Stimulated activated naive CD8-positive, alpha-beta T cell treated with anti-CD3 and anti-CD28 coated beads, Interleukin-15, amount 100 ng/mL, for 72 hours (primary cell): ENCODE results near the gene PRIMA1.
A peak's percentile ranks its signal among the peaks of the same experiment; 100 is the strongest.

ENCODE experiments used
- ATAC-seq: fragments of 150-1000 bp; cut with Tn5 transposase; 2 replicates; pipeline ENCODE4 v1.10.0; 2021; ENCODE audit warnings: mild to moderate bottlenecking, moderate library complexity
- DNase-seq, 2 donors: peaks; one replicate each; pipeline ENCODE4 v3.0.0; 2021 to 2022
- H3K27ac Mint-ChIP-seq, 2 donors: one replicate each; pipeline ENCODE4 v1.8.0; 2022; ENCODE audit warnings: mild to moderate bottlenecking in 2 of 2, mixed read lengths in 2 of 2, moderate library complexity in 2 of 2
- H3K27me3 Mint-ChIP-seq: one replicate; pipeline ENCODE4 v1.8.0; 2022; ENCODE audit warnings: mixed read lengths
- H3K4me1 Mint-ChIP-seq: one replicate; pipeline ENCODE4 v1.8.0; 2022; ENCODE audit warnings: mild to moderate bottlenecking, mixed read lengths
- H3K4me3 Mint-ChIP-seq, 2 donors: one replicate each; pipeline ENCODE4 v1.8.0; 2022; ENCODE audit warnings: mild to moderate bottlenecking in 2 of 2, mixed read lengths in 2 of 2, moderate library complexity in 1 of 2
- H3K9me3 Mint-ChIP-seq, 2 donors: one replicate each; pipeline ENCODE4 v1.8.0; 2022; ENCODE audit warnings: mixed read lengths in 2 of 2

PRIMA1 gene

GRCh38 chr14:93733231-93733630 lies 55.1 kb downstream of the PRIMA1 start:
- no peak for ATAC-seq
- no peak overlapping the region for H3K27ac Mint-ChIP-seq

GRCh38 chr14:93732524-93732923 lies 55.8 kb downstream of the PRIMA1 start:
- Mint-ChIP-seq H3K4me1 (no peaks in the 10 kb centered on the region), H3K4me3 (no peak overlapping the region), H3K9me3 (no peaks in the 10 kb centered on the region), H3K27ac (no peak overlapping the region), H3K27me3 (peaks cover 9% of the 10 kb centered on the region)
- no peak for ATAC-seq
- DNase-seq, result no peak

More at GRCh38 chr14:93733231-93733630, 55.1 kb downstream of the PRIMA1 start:
- no peaks in the 10 kb centered on the region for H3K4me1 Mint-ChIP-seq
- no peaks in the 10 kb centered on the region for H3K9me3 Mint-ChIP-seq
- H3K27me3 Mint-ChIP-seq, result peaks cover 10% of the 10 kb centered on the region
- no peak overlapping the region for H3K4me3 Mint-ChIP-seq
- no peak for DNase-seq

DNA sequence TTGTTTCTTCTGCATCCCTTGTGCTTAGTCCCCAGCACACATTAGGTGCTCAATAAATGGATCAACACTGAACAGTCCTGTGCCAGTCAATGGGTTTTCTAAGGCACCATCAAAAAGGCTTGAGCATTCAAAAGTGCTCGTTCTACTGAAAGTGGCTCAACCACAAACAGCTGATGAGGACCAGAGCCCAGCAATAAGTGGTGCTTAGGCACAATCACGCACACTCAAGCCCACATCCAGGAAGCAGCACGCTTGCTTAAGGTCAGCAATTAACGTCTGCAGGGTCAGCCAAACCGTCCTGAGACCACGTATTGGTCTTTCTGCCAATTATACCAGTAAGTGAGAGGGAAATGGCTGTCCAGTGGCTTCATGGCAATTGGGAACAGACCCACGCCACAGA lies 56.5 kb downstream of the PRIMA1 start:
- Mint-ChIP-seq H3K27me3 (peaks cover 1% of the 10 kb centered on the region), H3K27ac (no peak overlapping the region), H3K4me1 (no peaks in the 10 kb centered on the region), H3K4me3 (no peak overlapping the region), H3K9me3 (no peaks in the 10 kb centered on the region)
- no peak for ATAC-seq
- no peak for DNase-seq

GRCh38 chr14:93729993-93730392 lies 58.3 kb downstream of the PRIMA1 start:
- Mint-ChIP-seq H3K27me3 (no peaks in the 10 kb centered on the region), H3K4me1 (no peaks in the 10 kb centered on the region)
- no peak for DNase-seq

GRCh38 chr14:93728651-93729016 lies 59.7 kb downstream of the PRIMA1 start:
- ATAC-seq (no peak), DNase-seq (no peak)
- Mint-ChIP-seq H3K4me3 (no peak overlapping the region), H3K27me3 (no peaks in the 10 kb centered on the region), H3K4me1 (no peaks in the 10 kb centered on the region), H3K27ac (no peak overlapping the region), H3K9me3 (no peaks in the 10 kb centered on the region)

More at GRCh38 chr14:93729993-93730392, 58.3 kb downstream of the PRIMA1 start:
- Mint-ChIP-seq H3K4me3 (no peak overlapping the region), H3K9me3 (no peaks in the 10 kb centered on the region), H3K27ac (peak overlapping the region in 1 of 2 donors; percentile 42)
- ATAC-seq, result no peak

DNA sequence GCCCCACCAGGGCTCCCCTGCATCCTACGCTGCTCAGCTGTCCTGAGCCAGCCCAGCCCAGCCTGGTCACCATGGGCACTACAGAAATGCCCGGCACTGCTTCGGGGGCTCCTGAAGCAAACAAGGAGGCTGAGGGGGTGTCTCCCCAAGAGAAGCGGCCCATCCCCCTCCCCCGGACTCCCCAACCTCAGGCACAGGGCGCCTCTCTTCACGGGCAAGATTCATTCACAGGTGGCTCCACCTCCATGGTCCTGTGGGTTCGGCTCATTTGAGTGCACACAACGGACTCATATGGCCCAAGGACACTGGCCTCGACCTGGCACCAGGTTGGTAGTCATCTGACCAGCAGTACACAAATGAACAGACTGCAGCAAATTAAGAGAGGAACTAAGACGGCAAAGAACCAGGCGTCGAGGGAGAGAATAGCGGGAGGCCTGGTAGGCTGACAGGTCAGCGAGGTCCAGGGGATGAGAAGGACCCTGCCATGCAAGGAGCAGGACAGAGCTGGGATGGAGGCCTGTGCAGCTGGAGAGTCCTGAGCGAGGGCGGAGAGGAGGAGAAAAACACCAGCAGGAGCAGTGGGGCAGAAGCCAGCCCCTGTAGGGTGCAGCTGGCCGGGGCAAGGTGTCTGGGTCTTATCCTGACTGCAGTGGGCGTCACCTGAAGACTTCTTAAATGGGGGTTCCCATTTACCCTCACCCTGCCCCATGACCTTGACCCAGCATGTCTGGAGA lies 60.2 kb downstream of the PRIMA1 start:
- no peaks in the 10 kb centered on the region for H3K4me1 Mint-ChIP-seq
- DNase-seq (no peak), ATAC-seq (no peak)
- no peaks in the 10 kb centered on the region for H3K27me3 Mint-ChIP-seq
- H3K4me3 Mint-ChIP-seq, result no peak overlapping the region
- H3K9me3 Mint-ChIP-seq, result no peaks in the 10 kb centered on the region
- no peak overlapping the region for H3K27ac Mint-ChIP-seq

- no peaks in the 10 kb centered on the region for H3K27me3 Mint-ChIP-seq
- no peak overlapping the region for H3K27ac Mint-ChIP-seq
- no peak overlapping the region for H3K4me3 Mint-ChIP-seq
- DNase-seq, result no peak
- H3K4me1 Mint-ChIP-seq, result no peaks in the 10 kb centered on the region
- ATAC-seq, result no peak
- H3K9me3 Mint-ChIP-seq, result peaks cover 0 to 5% of the 10 kb centered on the region in 2 donors
Observed at GRCh38 chr14:93727039-93727740, 61.1 kb downstream of the PRIMA1 start.

DNA sequence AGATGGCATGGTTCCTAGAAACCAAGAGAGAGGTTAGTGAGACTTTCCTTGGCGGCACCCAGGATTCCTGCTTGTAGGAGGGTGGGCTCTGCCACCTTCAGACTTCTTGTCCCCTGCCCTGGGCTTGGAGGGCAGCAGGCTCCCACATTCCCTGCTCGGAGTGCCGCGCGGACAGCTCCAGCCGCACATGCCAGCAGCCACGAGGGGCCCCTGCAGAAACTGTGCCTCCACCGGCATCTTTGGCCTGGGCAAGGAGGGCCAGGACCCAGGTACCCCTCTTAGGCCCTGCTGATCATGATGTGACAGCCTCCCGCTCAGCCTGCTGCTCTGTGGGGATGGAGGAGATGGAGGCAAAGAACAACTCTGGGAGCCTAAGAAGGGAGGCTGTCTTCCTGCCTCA lies 62.3 kb downstream of the PRIMA1 start:
- Mint-ChIP-seq H3K4me3 (no peak overlapping the region), H3K27me3 (no peaks in the 10 kb centered on the region), H3K4me1 (no peaks in the 10 kb centered on the region), H3K9me3 (peaks cover 4 to 5% of the 10 kb centered on the region in 2 donors), H3K27ac (no peak overlapping the region)
- ATAC-seq (no peak), DNase-seq (no peak)

- no peak for ATAC-seq
- Mint-ChIP-seq H3K27ac (no peak overlapping the region), H3K27me3 (no peaks in the 10 kb centered on the region), H3K4me3 (no peak overlapping the region), H3K9me3 (peaks cover 4 to 5% of the 10 kb centered on the region in 2 donors), H3K4me1 (no peaks in the 10 kb centered on the region)
- DNase-seq, result no peak
Observed at GRCh38 chr14:93725002-93725582, 63.2 kb downstream of the PRIMA1 start.

DNA sequence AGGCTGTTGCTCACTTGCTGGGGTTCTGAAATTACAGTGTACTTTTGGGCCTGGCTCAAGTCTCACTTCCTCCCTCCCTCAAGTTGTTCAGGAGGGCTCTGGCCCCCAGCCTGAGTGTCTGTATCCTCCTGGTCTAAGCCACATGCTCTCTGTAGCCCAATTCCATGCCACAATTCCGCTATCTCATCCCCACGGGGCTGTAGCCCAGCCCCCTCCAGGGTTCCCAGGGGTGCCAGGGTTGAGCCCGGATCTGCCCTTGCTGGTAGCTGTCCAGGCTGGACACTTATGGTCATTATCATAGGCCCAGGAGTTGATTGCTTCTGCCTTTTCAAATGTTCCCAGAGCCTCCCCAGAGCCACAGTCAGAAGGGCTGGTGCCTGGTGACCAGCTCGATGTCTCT lies 65.3 kb downstream of the PRIMA1 start:
- ATAC-seq, result no peak
- no peak for DNase-seq
- no peaks in the 10 kb centered on the region for H3K4me1 Mint-ChIP-seq
- H3K27me3 Mint-ChIP-seq, result no peaks in the 10 kb centered on the region
- no peak overlapping the region for H3K27ac Mint-ChIP-seq
- peaks cover 4 to 5% of the 10 kb centered on the region in 2 donors for H3K9me3 Mint-ChIP-seq
- no peak overlapping the region for H3K4me3 Mint-ChIP-seq

DNA sequence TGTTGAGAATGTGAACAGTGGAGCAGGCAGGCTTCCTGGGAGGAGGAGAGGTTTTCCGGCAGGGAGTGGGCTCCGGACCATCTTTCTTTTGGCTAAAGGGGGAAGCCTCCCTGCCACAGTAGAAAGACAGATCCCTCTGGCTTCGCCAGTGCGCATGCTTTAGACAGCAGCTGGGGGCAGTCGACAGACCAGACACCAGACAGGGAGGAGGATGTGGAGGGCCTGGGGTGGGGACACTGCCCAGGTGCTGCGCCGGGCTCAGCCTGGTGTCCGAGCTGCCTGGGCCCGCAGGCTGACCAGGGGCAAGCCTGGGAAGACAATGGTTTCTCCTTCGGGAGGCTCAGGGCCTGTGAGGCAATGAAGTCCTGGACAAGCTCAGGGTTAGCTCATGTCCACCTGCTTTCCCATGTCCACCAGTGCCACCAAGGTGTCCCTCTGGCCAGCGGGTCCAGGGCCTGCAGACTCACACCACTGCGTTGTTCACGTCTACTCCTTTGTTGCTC lies 67.3 kb downstream of the PRIMA1 start:
- H3K4me1 Mint-ChIP-seq, result no peaks in the 10 kb centered on the region

DNA sequence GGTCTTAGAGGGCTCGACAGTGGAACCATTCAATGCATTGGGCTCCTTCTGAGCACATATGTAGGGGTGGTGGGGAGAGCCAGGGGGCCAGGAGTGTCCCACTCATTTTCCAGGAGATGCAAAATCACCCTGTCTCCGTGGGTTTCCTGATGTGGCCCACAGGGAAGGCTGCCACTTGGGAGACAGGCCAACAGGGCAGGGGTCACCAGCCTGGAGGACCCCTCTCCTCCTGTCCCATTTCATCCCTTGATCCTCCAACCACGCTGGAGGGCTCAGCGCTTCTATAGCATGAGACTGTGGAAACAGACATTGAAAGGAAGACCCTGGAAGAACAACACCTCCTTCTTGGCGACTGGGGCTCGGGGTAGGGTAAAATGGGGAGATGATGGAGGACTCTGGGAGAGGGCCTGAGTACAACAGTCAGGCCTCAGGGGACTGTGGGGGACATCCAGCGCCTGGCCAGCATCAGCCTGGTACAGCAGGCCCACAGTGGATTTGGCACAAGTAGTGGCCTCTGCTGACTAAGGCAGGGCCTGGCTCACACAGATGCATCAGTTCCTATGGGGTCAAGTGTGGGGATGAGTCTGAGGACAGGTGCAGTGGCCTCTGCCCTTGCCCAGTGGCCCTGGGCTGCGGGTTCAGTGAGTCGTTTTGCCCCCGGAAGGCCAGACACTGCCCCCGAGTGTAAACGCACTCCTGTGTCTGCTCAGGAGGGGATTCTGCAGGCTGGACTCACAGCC lies 68.0 kb downstream of the PRIMA1 start:
- Mint-ChIP-seq H3K27ac (no peak overlapping the region), H3K4me3 (no peak overlapping the region), H3K9me3 (peaks cover 4 to 5% of the 10 kb centered on the region in 2 donors), H3K4me1 (no peaks in the 10 kb centered on the region), H3K27me3 (no peaks in the 10 kb centered on the region)
- no peak for ATAC-seq
- no peak for DNase-seq

More for the DNA sequence above, 67.3 kb downstream of the PRIMA1 start:
- peaks cover 4 to 5% of the 10 kb centered on the region in 2 donors for H3K9me3 Mint-ChIP-seq
- H3K4me3 Mint-ChIP-seq, result no peak overlapping the region
- H3K27me3 Mint-ChIP-seq, result no peaks in the 10 kb centered on the region
- DNase-seq (no peak), ATAC-seq (no peak)
- no peak overlapping the region for H3K27ac Mint-ChIP-seq

GRCh38 chr14:93719256-93719655 lies 69.0 kb downstream of the PRIMA1 start:
- ATAC-seq (no peak), DNase-seq (no peak)
- no peaks in the 10 kb centered on the region for H3K4me1 Mint-ChIP-seq
- no peaks in the 10 kb centered on the region for H3K27me3 Mint-ChIP-seq
- peaks cover 4 to 5% of the 10 kb centered on the region in 2 donors for H3K9me3 Mint-ChIP-seq
- no peak overlapping the region for H3K27ac Mint-ChIP-seq
- no peak overlapping the region for H3K4me3 Mint-ChIP-seq

DNA sequence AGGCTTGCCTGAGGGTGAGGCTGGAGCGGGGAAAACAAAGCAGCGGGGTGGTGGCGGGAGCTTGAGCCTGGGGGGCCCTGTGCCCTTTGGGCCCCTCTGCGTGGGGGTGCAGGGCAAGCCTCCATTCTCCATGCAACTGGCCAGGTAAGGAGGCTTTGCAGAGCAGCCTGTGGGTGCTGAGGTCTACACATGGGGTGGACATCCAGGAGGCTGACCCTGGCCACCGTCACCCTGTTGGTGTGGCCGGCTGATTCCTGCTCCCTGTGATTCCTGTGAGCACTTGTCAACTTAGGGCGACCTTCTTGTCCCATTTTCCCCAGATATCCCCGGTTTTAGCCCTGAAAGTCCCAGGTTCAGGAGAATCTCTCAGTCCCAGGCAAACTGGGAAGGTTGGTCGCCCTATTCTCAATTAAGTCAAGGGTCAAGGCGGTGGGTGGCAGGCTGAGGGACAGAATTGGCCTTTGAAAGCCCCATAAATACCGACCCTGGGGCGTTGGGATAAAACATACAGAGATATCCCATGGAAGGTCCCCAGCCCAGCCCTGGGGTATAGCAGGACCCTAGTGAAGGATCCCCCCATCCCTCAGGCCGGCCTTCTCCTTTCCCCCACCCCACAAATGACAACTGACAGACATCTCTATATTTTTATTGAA lies 70.5 kb downstream of the PRIMA1 start:
- H3K4me1 Mint-ChIP-seq, result no peaks in the 10 kb centered on the region
- no peak for ATAC-seq
- no peaks in the 10 kb centered on the region for H3K27me3 Mint-ChIP-seq
- DNase-seq, result no peak
- H3K27ac Mint-ChIP-seq, result no peak overlapping the region
- H3K4me3 Mint-ChIP-seq, result no peak overlapping the region
- peaks cover 4 to 5% of the 10 kb centered on the region in 2 donors for H3K9me3 Mint-ChIP-seq
